H7 (cell line): ENCODE data around the gene ZNF470. TPM values are rescaled to one million over a fixed set of nuclear protein-coding genes. Genes with fewer than 3 reads are reported as not detected.

ENCODE experiments used
- DNase-seq: peaks from one replicate; pipeline ENCODE4 v3.0.0; 2012
- H3K27me3 ChIP-seq: 2 replicates; pipeline ENCODE4 v1.6.0; 2011; ENCODE audit warnings: mild to moderate bottlenecking, low read length; ENCODE audit not compliant: control insufficient read depth, insufficient read depth
- H3K36me3 ChIP-seq: replicated peaks from 2 replicates; pipeline ENCODE4 v1.5.1; 2011; ENCODE audit warnings: low read length; ENCODE audit not compliant: control insufficient read depth, insufficient read depth
- H3K4me3 ChIP-seq: 2 replicates; pipeline ENCODE4 v1.5.1; 2011; ENCODE audit warnings: low read depth, mild to moderate bottlenecking, control low read depth, low read length, moderate library complexity; ENCODE audit not compliant: insufficient read depth
- total RNA-seq: library from RNA; depleted of rRNA; stranded (reverse); fragments of >200 nt; shearing (Covaris generic); gene quantifications from 2 replicates; pipeline ENCODE4 v1.2.3, GENCODE V29; 2014; rRNA removed

The ZNF470 gene
- 1.4 and 1.9 TPM in 2 replicates for total RNA-seq

DNA sequence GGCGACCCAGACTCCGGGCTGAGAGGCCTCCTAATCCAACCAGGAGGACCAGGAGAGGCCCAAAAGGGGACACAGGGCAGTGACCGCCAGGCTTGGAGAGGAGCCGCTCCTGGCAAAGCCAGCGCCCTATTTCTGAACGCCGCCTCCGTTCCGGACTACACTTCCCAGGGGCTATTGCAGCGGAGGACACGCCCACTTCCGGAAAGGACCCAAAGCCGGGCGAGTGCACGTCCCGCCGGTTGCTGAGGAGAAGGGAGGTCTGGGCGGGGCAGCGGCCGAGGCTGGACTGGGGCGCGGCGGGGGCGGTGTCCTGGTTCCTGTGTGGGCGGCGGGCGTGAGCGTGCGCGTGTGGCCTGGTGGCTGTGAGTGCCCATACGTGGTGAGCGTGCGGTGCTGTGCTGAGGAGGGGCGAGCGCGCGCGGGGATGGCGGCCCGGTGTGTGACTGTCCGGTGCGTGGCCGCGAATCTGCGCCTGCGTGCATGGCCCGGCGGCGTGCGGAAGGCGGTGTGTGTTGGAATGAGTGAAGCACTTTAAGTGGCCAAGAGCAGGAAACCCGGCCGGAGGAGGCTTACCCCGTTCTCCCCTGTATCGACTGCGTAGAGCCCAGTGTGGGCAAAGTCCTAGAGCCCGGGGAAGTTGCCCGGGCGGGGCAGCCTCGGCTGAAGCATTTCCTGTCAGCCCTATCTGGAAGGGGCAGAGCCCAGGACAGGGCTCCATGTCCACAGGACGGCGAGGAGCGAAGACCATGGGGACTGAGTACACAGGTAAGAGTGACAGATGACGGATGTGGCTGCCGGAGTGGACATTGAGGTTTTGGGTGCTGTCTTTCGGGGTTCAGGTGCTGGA lies at the start of gene ZNF470:
Gene ZNF470 (plus strand): TSS at position 195 of the 847 bp plus-strand sequence. CDS start 2,844 bp downstream, outside the sequence.
- Histone ChIP-seq H3K27me3 (no peaks in the 10 kb centered on the region), H3K36me3 (peaks cover 8% of the 10 kb centered on the region), H3K4me3 (peak within 1 kb of the TSS; percentile 83)
- peak; percentile 94 for DNase-seq

DNA sequence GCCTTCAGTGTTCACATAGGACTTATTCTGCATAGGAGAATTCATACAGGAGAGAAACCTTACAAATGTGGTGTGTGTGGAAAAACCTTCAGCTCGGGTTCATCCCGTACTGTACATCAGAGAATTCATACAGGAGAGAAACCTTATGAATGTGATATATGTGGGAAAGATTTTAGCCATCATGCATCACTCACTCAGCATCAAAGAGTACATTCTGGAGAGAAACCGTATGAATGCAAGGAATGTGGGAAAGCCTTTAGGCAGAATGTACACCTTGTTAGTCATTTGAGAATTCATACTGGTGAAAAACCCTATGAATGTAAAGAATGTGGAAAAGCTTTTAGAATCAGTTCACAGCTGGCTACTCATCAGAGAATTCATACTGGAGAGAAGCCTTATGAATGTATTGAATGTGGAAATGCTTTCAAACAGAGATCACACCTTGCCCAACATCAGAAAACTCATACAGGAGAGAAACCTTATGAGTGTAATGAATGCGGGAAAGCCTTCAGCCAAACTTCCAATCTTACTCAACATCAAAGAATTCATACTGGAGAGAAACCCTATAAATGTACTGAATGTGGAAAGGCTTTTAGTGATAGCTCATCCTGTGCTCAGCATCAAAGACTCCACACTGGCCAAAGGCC lies 41.9 kb upstream of the ZNF470 start:
- Histone ChIP-seq H3K4me3 (no peak overlapping the region), H3K36me3 (no peaks in the 10 kb centered on the region)

DNA sequence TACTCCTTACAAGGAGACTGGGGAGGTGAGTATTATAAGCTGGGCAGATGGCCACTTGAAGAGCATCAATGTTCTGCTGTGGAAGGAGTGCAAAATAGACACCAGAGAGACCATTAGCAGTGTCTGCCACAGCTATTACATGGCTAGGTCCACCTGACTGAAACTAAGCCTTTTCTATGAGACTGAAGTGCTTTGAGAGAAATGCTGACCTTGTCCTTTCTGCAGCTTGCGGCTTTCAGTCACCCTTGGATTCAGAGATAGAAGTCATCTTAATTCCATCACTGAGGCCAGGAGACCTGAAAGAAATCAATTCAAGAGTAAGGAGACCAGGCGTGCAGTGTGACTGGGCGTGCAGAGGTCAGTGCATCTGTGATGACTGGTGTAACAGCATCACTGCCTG lies 29.8 kb upstream of the ZNF470 start:
- Histone ChIP-seq H3K27me3 (no peaks in the 10 kb centered on the region; the same call in 1 of the 2 replicates), H3K36me3 (no peaks in the 10 kb centered on the region; the same call in 1 of the 2 replicates), H3K4me3 (no peak overlapping the region)
- no peak for DNase-seq

More for the DNA sequence above, 41.9 kb upstream of the ZNF470 start:
- no peak for DNase-seq
- no peaks in the 10 kb centered on the region for H3K27me3 ChIP-seq

DNA sequence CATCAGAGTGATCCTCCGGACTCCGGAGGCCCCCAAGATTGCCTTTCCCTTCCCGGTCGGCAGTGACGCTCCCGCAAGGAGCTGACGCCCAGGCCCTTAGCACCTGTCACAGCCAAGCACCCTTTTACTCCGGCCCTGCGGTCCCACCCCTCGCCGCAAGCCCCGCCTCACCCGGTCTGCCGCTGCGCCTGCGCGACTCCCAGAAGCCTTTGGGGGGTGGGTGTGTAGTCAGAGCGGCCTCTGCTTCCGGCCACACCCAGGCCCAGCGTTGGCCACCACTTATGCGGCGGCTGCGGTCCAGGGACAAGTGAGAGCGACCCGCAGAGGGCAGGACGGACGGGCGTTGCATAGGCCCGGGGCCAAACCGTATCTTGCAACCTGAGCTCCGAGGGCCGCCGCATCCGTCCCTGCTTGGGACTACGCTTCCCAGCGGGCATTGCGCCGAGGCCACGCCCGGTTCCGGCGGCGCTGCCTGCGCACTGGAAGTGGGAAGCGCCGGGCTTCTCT lies 29.0 kb upstream of the ZNF470 start:
- H3K4me3 ChIP-seq = peak overlapping the region; percentile 59
- no peaks in the 10 kb centered on the region; the same call in 1 of the 2 replicates for H3K27me3 ChIP-seq
- H3K36me3 ChIP-seq = no peaks in the 10 kb centered on the region; the same call in 1 of the 2 replicates
- peak; percentile 12 for DNase-seq

DNA sequence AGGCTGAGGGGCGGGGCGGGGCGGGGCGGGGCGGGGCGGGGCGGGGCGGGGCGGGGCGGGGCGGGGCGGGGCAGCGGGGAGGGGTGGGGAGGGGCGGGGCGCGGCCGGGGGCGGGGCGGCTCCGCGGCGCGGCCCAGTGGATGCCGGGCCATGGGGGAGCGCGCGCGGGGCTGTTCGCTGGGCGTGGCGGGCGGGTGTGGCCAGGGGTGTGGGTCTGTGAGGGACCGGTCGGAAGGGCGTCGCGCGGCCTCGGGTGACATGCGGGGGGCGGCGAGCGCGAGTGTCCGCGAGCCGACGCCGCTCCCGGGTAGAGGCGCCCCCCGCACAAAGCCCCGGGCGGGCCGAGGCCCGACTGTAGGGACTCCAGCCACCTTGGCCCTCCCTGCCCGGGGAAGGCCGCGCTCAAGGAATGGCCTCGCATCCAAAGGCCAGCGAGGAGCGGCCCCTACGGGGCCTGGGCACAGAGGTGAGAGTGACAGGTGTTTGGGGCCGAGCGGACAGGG lies 28.5 kb upstream of the ZNF470 start, which contains the start of gene ZFP28:
Gene ZFP28 (plus strand): TSS at position 188 of the 503 bp plus-strand sequence. CDS start 71 bp downstream, at position 259.
- no peaks in the 10 kb centered on the region; the same call in 1 of the 2 replicates for H3K36me3 ChIP-seq
- DNase-seq = peak; percentile 19
- peak within 1 kb of the TSS; percentile 59 for H3K4me3 ChIP-seq
- H3K27me3 ChIP-seq = no peaks in the 10 kb centered on the region; the same call in 1 of the 2 replicates

DNA sequence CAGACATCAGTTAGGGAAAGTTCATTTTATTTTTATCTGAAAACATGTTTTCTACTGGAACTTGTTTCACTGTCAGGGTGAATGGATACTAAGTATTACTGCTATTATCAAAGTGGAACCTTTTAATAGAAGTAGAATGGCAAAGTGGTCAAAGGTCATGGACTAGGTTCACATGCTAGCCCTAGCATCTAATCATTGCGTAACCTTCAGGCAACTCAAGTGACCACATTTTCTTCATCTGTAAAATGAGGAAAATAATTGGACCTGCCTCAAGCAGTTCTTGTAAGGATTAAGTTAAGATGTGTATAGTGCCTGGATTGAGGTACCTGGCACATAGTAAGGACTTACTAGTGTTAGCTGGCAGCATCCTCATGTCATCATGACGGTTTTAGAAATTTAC lies 23.5 kb upstream of the ZNF470 start:
- H3K36me3 ChIP-seq = no peaks in the 10 kb centered on the region; the same call in none of the 2 replicates
- H3K4me3 ChIP-seq = no peak overlapping the region
- no peak for DNase-seq
- no peaks in the 10 kb centered on the region; the same call in 1 of the 2 replicates for H3K27me3 ChIP-seq

DNA sequence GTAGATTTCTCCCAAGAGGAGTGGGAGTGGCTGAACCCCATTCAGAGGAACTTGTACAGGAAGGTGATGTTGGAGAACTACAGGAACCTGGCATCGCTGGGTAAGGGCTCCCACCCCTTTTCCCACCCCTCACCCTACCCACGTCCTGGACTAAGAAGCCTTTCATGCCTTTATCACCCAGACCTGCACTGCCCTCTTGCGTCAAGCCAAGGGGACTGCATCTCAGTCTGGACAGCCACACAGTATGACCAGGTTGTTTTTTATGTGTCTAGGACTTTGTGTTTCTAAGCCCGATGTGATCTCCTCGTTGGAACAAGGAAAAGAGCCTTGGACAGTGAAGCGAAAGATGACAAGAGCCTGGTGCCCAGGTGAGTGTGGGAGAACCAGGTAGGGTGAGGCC lies 19.7 kb upstream of the ZNF470 start:
- peak; percentile 26 for DNase-seq
- Histone ChIP-seq H3K27me3 (no peaks in the 10 kb centered on the region), H3K4me3 (no peak overlapping the region), H3K36me3 (peaks cover 3% of the 10 kb centered on the region)

DNA sequence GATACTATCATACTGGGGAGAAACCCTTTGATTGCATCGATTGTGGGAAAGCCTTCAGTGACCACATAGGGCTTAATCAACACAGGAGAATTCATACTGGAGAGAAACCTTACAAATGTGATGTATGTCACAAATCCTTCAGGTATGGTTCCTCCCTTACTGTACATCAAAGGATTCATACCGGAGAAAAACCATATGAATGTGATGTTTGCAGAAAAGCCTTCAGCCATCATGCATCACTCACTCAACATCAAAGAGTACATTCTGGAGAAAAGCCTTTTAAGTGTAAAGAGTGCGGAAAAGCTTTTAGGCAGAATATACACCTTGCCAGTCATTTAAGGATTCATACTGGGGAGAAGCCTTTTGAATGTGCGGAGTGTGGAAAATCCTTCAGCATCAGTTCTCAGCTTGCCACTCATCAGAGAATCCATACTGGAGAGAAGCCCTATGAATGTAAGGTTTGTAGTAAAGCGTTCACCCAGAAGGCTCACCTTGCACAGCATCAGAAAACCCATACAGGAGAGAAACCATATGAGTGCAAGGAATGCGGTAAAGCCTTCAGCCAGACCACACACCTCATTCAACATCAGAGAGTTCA lies 12.9 kb upstream of the ZNF470 start:
- peaks cover 6% of the 10 kb centered on the region for H3K36me3 ChIP-seq
- no peak overlapping the region for H3K4me3 ChIP-seq
- no peaks in the 10 kb centered on the region for H3K27me3 ChIP-seq
- DNase-seq = no peak

DNA sequence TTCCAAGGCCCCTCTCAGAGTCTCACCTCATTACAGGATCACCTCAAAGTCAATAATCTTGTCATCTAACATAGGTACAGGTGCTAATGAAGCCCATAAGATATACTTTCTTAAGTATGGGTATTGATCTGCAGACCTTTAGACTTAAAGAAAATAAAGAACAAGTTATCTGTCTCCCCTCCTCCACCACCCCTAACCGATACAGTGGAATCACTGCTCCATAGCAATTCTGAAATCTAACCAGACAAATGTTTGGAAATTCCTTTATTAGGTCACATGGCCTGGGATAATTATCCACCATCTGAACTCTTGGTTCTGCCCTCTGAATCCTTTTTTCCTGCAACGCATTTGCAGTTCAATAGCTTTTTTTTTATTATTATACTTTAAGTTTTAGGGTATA lies 4.5 kb upstream of the ZNF470 start:
- Histone ChIP-seq H3K36me3 (no peaks in the 10 kb centered on the region), H3K4me3 (no peak overlapping the region), H3K27me3 (no peaks in the 10 kb centered on the region)
- no peak for DNase-seq

DNA sequence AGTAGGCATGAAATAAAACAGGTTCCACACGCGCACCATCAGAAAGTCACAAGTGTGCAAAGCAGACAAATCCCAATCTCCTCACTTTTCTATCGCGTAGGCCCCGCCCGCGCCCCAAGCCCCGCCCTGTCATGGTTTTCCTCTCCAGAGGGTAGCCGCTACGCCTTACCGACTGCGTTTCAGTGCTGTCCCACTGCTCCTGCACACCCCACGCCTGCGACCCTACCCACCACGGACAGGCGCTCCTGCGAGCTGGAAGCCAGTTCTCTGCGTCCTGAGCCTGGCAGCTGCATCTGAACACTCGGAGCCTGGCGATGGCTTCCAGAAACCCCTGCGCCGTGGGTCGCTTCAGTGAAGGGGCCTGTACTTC lies 379 bp upstream of the ZNF470 start:
- DNase-seq = peak; percentile 62
- H3K4me3 ChIP-seq = peak overlapping the region; percentile 83

DNA sequence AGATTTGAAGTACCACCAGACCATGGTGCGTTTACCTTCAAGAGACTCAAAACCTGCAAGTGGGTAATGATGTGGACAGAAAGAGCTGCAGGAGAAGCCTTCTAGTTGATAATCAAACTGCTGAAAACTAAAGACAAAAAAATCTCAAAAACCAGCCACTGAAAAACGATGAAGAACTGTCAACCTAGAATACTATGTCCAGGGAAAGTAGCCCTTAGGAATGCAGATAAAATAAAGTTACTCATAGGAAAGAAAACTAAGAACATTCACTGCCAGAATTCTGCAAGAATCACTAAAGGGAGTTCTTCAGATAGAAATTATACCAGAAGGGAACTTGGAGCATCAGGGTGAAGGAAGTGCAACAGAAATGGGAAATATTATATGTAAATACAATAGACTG lies 5.3 kb downstream of the ZNF470 start:
- Histone ChIP-seq H3K27me3 (no peaks in the 10 kb centered on the region), H3K36me3 (peaks cover 21% of the 10 kb centered on the region), H3K4me3 (no peak overlapping the region)
- no peak for DNase-seq

More for the DNA sequence above, 379 bp upstream of the ZNF470 start:
- Histone ChIP-seq H3K36me3 (peaks cover 7% of the 10 kb centered on the region), H3K27me3 (no peaks in the 10 kb centered on the region)

DNA sequence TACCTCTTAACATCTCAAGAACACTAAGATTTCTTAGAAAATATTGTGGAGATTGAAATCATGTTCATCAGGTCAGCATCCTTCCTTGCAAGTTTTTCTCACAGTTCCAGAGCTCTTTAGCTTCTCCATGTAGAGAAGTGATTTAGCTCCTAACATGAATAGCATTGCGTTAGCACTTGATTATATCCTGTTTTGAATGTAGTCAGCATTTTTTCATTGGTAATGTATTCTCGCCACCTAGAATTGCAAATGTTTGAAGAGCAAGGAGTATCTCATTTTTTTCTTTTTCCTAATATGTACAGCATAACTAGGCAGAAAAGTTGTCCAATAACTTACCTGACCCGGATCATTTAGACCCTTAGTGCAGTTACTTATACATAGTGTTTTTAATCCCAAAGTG lies 6.6 kb downstream of the ZNF470 start:
- peaks cover 23% of the 10 kb centered on the region for H3K36me3 ChIP-seq

DNA sequence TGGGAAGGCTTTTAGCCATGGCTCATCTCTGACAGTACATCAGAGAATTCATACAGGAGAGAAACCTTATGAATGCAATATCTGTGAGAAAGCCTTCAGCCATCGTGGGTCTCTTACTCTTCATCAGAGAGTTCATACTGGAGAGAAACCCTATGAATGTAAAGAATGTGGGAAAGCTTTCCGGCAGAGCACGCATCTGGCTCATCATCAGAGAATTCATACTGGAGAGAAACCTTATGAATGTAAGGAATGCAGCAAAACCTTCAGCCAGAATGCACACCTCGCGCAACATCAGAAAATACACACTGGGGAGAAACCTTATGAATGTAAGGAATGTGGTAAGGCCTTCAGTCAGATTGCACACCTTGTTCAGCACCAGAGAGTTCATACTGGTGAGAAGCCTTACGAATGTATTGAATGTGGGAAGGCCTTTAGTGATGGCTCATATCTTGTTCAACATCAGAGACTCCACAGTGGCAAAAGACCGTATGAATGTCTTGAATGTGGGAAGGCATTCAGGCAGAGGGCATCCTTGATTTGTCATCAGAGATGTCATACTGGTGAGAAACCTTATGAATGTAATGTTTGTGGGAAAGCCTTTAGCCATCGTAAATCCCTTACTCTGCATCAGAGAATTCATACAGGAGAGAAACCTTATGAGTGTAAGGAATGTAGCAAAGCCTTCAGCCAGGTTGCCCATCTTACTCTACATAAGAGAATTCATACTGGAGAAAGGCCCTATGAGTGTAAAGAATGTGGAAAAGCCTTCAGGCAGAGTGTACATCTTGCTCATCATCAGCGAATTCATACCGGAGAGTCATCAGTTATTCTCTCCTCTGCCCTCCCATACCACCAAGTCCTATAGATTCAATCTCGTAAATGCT lies 10.7 kb downstream of the ZNF470 start:
- no peaks in the 10 kb centered on the region for H3K27me3 ChIP-seq
- H3K4me3 ChIP-seq = no peak overlapping the region
- H3K36me3 ChIP-seq = peaks cover 15% of the 10 kb centered on the region
- no peak for DNase-seq

More for the DNA sequence above, 6.6 kb downstream of the ZNF470 start:
- DNase-seq = no peak
- H3K4me3 ChIP-seq = no peak overlapping the region
- no peaks in the 10 kb centered on the region for H3K27me3 ChIP-seq
